ENCODE data around the gene CST3.

Gene CST3

DNA sequence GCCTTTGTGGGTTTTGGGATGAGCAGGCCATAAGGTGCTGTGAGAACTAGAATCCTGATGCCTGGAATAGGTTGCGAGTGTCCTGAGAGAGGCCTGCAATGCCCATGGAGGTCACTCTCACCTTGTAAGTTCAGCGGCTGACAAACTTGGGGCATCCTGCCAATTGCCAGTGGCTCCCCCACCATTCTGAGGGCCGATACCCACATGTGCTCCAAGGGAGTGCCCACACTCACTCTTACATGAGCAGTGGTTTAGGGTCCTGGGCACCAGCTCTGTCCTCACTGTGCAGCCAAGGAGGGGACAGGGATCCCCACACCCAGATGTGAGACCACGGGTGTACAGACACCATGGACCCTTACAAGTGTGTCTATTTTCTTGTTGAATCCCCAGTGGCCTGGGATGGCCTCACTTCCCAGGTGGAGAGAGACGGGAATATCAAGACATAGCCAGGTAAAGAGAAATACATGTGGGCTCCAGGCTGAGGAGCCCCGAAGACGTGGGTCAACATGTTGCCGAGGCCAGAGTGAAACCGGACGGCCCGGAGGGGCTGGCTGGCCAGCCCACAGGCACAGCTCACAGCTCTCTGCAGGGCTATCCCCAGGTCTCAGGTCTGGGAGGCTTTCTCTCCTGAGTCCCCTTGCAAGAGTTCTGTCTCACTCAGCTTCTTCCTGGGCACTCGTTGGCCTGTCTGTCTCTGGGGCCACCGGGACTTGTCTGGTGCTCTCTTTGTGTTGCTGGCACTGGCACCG lies 30.1 kb downstream of the CST3 start:
- TF ChIP-seq, protein P1, sequence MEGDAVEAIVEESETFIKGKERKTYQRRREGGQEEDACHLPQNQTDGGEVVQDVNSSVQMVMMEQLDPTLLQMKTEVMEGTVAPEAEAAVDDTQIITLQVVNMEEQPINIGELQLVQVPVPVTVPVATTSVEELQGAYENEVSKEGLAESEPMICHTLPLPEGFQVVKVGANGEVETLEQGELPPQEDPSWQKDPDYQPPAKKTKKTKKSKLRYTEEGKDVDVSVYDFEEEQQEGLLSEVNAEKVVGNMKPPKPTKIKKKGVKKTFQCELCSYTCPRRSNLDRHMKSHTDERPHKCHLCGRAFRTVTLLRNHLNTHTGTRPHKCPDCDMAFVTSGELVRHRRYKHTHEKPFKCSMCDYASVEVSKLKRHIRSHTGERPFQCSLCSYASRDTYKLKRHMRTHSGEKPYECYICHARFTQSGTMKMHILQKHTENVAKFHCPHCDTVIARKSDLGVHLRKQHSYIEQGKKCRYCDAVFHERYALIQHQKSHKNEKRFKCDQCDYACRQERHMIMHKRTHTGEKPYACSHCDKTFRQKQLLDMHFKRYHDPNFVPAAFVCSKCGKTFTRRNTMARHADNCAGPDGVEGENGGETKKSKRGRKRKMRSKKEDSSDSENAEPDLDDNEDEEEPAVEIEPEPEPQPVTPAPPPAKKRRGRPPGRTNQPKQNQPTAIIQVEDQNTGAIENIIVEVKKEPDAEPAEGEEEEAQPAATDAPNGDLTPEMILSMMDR (IDR thresholded peaks at IDR 0.05; ENCODE audit: low read depth, low read length, missing control alignments) = no peak
- no peak overlapping the region for H3K4me3 ChIP-seq (ENCODE audit: low read depth, low read length)
- DNase-seq (ENCODE audit: low read depth) = no peak

DNA sequence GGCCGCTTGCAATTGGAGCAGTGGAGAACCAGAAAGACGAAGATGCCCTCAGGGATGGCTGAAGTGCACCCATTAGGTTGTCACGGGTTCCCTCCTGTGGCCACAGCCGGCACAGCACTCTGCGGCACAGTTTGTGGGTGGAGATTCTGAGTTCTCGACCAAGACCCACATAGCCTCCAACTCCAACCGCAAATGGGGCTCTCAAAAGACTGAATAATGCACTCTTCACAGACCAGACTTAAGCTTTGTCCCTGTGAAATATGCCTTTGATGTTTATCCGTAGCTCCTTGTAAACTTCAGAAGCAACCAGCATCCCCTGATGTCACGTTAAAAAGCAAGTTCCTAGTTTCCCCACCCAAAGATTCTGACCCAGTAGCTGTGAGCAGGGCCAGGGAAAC lies 31.1 kb downstream of the CST3 start:
- TF ChIP-seq, protein P1 (IDR thresholded peaks at IDR 0.05; ENCODE audit: low read depth, low read length, missing control alignments) = peak; percentile 98
- DNase-seq (ENCODE audit: low read depth) = no peak
- H3K4me3 ChIP-seq (ENCODE audit: low read depth, low read length) = no peak overlapping the region

DNA sequence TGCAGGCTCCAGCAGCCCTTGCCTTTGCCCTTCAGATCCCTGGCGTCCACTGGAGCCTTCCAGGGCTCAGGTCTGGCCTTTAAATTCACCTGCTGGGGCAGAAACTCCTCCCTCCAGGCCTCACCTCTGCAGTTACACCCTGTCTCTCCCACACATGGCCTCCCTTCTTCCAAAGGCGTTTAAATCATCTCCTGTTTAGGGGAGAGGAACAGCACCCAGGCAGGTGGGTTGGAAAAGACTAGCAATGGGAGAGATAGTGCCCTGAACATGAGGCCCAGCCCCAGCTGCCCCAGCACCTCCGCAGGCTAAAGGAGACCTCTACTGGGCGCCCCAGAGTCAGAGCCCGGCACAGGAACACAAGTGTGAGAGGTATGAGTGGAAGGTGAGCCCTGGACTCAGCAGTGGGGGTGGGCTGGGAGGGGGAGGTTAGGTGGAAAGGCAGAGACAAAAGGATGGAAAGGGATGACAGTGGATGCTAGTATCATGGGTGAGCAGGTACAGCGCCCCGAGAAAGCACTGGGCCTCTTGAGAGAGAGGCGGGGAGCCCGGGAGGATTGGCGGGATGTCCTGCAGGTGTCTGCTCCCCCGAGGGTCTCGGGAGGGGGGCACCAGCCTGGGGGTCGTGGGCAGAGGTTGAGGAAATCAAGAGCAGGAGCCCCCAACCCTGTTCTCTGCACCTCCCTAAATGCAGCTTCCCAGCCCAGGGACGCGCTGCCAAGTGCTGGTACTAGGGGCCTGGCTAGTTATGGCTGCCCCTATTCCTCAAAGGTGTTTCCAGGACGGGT lies 31.7 kb downstream of the CST3 start, which contains the start of gene CST9:
TSS of gene CST9 (minus strand) at position 51 of the 785 bp plus-strand sequence. CDS start 53 bp downstream, outside the sequence.
- DNase-seq (ENCODE audit: low read depth) = no peak
- no peak within 1 kb of the TSS for H3K4me3 ChIP-seq (ENCODE audit: low read depth, low read length)
- TF ChIP-seq, protein P1 (IDR thresholded peaks at IDR 0.05; ENCODE audit: low read depth, low read length, missing control alignments) = no peak

DNA sequence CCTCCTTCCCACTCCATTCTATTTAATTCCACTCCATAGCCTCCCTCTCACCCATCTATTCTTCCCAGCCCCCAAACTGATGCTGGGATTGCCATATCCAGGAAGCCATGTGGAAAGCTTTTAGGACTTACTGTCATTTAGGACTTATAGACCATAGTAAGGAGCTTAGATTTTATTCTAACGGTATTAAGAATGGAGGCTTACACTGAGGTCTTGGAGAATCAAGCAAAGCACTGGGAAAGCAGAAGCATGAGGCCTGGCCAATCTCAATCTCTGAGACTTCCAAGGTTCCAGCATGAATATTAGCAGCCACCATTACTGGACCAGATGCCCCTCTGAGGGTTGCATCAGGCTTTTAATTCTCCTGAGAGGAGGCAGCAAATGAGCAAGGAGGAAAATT lies 33.4 kb downstream of the CST3 start:
- TF ChIP-seq, protein P1 (IDR thresholded peaks at IDR 0.05; ENCODE audit: low read depth, low read length, missing control alignments) = no peak
- DNase-seq (ENCODE audit: low read depth) = no peak
- no peak overlapping the region for H3K4me3 ChIP-seq (ENCODE audit: low read depth, low read length)

DNA sequence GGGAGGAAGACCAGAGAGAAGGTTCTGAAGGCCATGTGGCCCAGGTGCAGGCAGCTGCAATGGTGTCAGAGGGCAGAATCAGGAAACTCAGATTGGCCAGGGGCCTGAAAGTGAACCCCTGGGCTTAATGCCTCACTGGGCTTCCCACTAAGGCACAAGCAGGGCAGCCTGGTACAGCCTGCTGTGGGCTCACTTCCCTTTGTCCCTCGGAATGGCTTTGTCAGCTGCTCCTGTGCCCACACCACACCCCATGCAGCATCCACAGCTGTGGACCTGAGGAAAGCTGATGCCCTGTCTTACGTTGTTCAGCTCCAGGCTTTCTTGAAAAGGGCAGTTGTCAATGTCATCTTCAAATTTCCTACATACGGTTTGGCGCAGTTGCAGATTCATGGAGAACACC lies 34.4 kb downstream of the CST3 start:
- DNase-seq (ENCODE audit: low read depth) = no peak
- H3K4me3 ChIP-seq (ENCODE audit: low read depth, low read length) = no peak overlapping the region
- TF ChIP-seq, protein P1 (IDR thresholded peaks at IDR 0.05; ENCODE audit: low read depth, low read length, missing control alignments) = no peak

DNA sequence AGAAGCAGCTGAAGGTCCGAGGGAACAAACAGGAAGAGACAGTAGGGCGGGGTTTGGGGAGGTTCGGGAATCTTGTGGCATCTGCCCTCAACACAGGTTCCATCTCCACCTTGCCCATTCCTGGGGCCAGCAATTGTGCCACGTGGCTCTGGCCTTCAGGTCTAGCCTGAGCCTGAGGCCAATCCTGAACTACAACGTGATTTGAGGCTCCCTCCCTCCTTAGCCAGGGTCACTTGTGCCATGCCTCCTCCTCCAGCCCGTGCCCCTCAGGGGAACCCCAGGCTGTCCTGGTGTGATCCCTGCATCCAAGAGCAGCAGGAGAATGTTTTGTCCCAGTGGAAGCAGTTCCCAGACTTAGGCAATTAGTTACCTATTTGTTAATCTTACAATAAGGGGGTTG lies 35.1 kb downstream of the CST3 start:
- H3K4me3 ChIP-seq (ENCODE audit: low read depth, low read length) = no peak overlapping the region
- TF ChIP-seq, protein P1 (IDR thresholded peaks at IDR 0.05; ENCODE audit: low read depth, low read length, missing control alignments) = no peak
- no peak for DNase-seq (ENCODE audit: low read depth)

All from GM12864 (cell line).